Stimulated activated naive CD8-positive, alpha-beta T cell treated with anti-CD3 and anti-CD28 coated beads, Interleukin-15, Interleukin-2, amounts not matched to agents 100 ng/mL and 50 ng/mL, for 24 hours (primary cell): ENCODE results near the gene REC8.

Experiments used
- H3K27ac Mint-ChIP-seq: one replicate; pipeline ENCODE4 v1.8.0; 2021; ENCODE audit warnings: mild to moderate bottlenecking, mixed read lengths
- H3K27me3 Mint-ChIP-seq: one replicate; pipeline ENCODE4 v1.8.0; 2021; ENCODE audit warnings: mixed read lengths
- H3K36me3 Mint-ChIP-seq: one replicate; pipeline ENCODE4 v1.8.0; 2021; ENCODE audit warnings: low read depth, mixed read lengths
- H3K4me1 Mint-ChIP-seq: one replicate; pipeline ENCODE4 v1.8.0; 2021; ENCODE audit warnings: low read depth, mixed read lengths
- H3K4me3 Mint-ChIP-seq: one replicate; pipeline ENCODE4 v1.8.0; 2021; ENCODE audit warnings: mild to moderate bottlenecking, mixed read lengths
- H3K9me3 Mint-ChIP-seq: one replicate; pipeline ENCODE4 v1.8.0; 2021; ENCODE audit warnings: mixed read lengths

Gene REC8

GRCh38 chr14:24146978-24147760 is 24.7 kb upstream of the REC8 start, which contains the start of gene RNF31:
RNF31 (plus strand) TSS chr14:24147498; CDS start chr14:24147699, 201 bp downstream.
- peaks cover 72% of the 10 kb centered on the region for H3K36me3 Mint-ChIP-seq
- no peaks in the 10 kb centered on the region for H3K27me3 Mint-ChIP-seq
- peak within 1 kb of the TSS; percentile 98 for H3K27ac Mint-ChIP-seq
- H3K4me1 Mint-ChIP-seq, result peaks cover 63% of the 10 kb centered on the region
- peak within 1 kb of the TSS; percentile 99 for H3K4me3 Mint-ChIP-seq
- H3K9me3 Mint-ChIP-seq, result no peaks in the 10 kb centered on the region

- peaks cover 69% of the 10 kb centered on the region for H3K36me3 Mint-ChIP-seq
Observed at GRCh38 chr14:24147761-24148428, 24.0 kb upstream of the REC8 start.

GRCh38 chr14:24149302-24149969 is 22.4 kb upstream of the REC8 start:
- H3K27ac Mint-ChIP-seq, result peak overlapping the region; percentile 4
- H3K9me3 Mint-ChIP-seq, result no peaks in the 10 kb centered on the region
- peak overlapping the region; percentile 99 for H3K4me3 Mint-ChIP-seq
- H3K27me3 Mint-ChIP-seq, result no peaks in the 10 kb centered on the region
- peaks cover 45% of the 10 kb centered on the region for H3K4me1 Mint-ChIP-seq
- H3K36me3 Mint-ChIP-seq, result peaks cover 58% of the 10 kb centered on the region

More at GRCh38 chr14:24147761-24148428, 24.0 kb upstream of the REC8 start:
- Mint-ChIP-seq H3K4me3 (peak overlapping the region; percentile 99), H3K27ac (peak overlapping the region; percentile 85), H3K9me3 (no peaks in the 10 kb centered on the region), H3K27me3 (no peaks in the 10 kb centered on the region), H3K4me1 (peaks cover 58% of the 10 kb centered on the region)

GRCh38 chr14:24150061-24150460 is 21.8 kb upstream of the REC8 start:
- Mint-ChIP-seq H3K36me3 (peaks cover 57% of the 10 kb centered on the region), H3K4me1 (peaks cover 39% of the 10 kb centered on the region), H3K9me3 (no peaks in the 10 kb centered on the region), H3K27ac (no peak overlapping the region), H3K27me3 (no peaks in the 10 kb centered on the region), H3K4me3 (no peak overlapping the region)

- Mint-ChIP-seq H3K4me1 (peaks cover 34% of the 10 kb centered on the region), H3K9me3 (no peaks in the 10 kb centered on the region), H3K36me3 (peaks cover 55% of the 10 kb centered on the region), H3K4me3 (no peak overlapping the region), H3K27me3 (no peaks in the 10 kb centered on the region), H3K27ac (no peak overlapping the region)
Observed at GRCh38 chr14:24150567-24150966, 21.3 kb upstream of the REC8 start.

- Mint-ChIP-seq H3K27me3 (no peaks in the 10 kb centered on the region), H3K9me3 (no peaks in the 10 kb centered on the region), H3K36me3 (peaks cover 55% of the 10 kb centered on the region), H3K4me1 (peaks cover 30% of the 10 kb centered on the region), H3K4me3 (no peak overlapping the region), H3K27ac (no peak overlapping the region)
Observed at GRCh38 chr14:24150993-24151392, 20.9 kb upstream of the REC8 start.

GRCh38 chr14:24151404-24152080 is 20.3 kb upstream of the REC8 start:
- Mint-ChIP-seq H3K9me3 (no peaks in the 10 kb centered on the region), H3K4me3 (no peak overlapping the region), H3K4me1 (peaks cover 29% of the 10 kb centered on the region), H3K27ac (no peak overlapping the region), H3K36me3 (peaks cover 52% of the 10 kb centered on the region), H3K27me3 (no peaks in the 10 kb centered on the region)

GRCh38 chr14:24155100-24155499 is 16.8 kb upstream of the REC8 start:
- Mint-ChIP-seq H3K36me3 (peaks cover 63% of the 10 kb centered on the region), H3K9me3 (no peaks in the 10 kb centered on the region), H3K4me3 (no peak overlapping the region), H3K27me3 (no peaks in the 10 kb centered on the region), H3K4me1 (peaks cover 13% of the 10 kb centered on the region), H3K27ac (no peak overlapping the region)

- peaks cover 62% of the 10 kb centered on the region for H3K36me3 Mint-ChIP-seq
- H3K4me3 Mint-ChIP-seq, result no peak overlapping the region
- H3K27me3 Mint-ChIP-seq, result no peaks in the 10 kb centered on the region
- peak overlapping the region; percentile 69 for H3K27ac Mint-ChIP-seq
- H3K9me3 Mint-ChIP-seq, result no peaks in the 10 kb centered on the region
- peaks cover 19% of the 10 kb centered on the region for H3K4me1 Mint-ChIP-seq
Observed at GRCh38 chr14:24156840-24157239, 15.0 kb upstream of the REC8 start.

- Mint-ChIP-seq H3K27me3 (no peaks in the 10 kb centered on the region), H3K36me3 (peaks cover 63% of the 10 kb centered on the region), H3K4me1 (peaks cover 24% of the 10 kb centered on the region), H3K9me3 (no peaks in the 10 kb centered on the region), H3K27ac (no peak overlapping the region), H3K4me3 (no peak overlapping the region)
Observed at GRCh38 chr14:24157331-24157730, 14.5 kb upstream of the REC8 start.

GRCh38 chr14:24159777-24160498 is 11.9 kb upstream of the REC8 start:
- no peaks in the 10 kb centered on the region for H3K9me3 Mint-ChIP-seq
- peak overlapping the region; percentile 100 for H3K27ac Mint-ChIP-seq
- H3K4me3 Mint-ChIP-seq, result no peak overlapping the region
- H3K27me3 Mint-ChIP-seq, result no peaks in the 10 kb centered on the region
- H3K36me3 Mint-ChIP-seq, result peaks cover 80% of the 10 kb centered on the region
- H3K4me1 Mint-ChIP-seq, result peaks cover 45% of the 10 kb centered on the region

GRCh38 chr14:24160499-24160849 is 11.4 kb upstream of the REC8 start:
- H3K27me3 Mint-ChIP-seq, result no peaks in the 10 kb centered on the region
- peaks cover 47% of the 10 kb centered on the region for H3K4me1 Mint-ChIP-seq
- H3K9me3 Mint-ChIP-seq, result no peaks in the 10 kb centered on the region
- H3K27ac Mint-ChIP-seq, result peak overlapping the region; percentile 100
- no peak overlapping the region for H3K4me3 Mint-ChIP-seq
- H3K36me3 Mint-ChIP-seq, result peaks cover 80% of the 10 kb centered on the region

GRCh38 chr14:24160850-24161804 is 10.8 kb upstream of the REC8 start, which contains the start of gene IRF9:
IRF9 (plus strand) TSS chr14:24161265; CDS start chr14:24162145, 880 bp downstream.
- Mint-ChIP-seq H3K4me3 (peak within 1 kb of the TSS; percentile 97), H3K27ac (peak within 1 kb of the TSS; percentile 100), H3K36me3 (peaks cover 80% of the 10 kb centered on the region), H3K9me3 (no peaks in the 10 kb centered on the region), H3K27me3 (no peaks in the 10 kb centered on the region), H3K4me1 (peaks cover 51% of the 10 kb centered on the region)
